Measurements from ENCODE around the gene LPIN3.

The LPIN3 gene

GRCh38 chr20:41364967-41365765, 24.5 kb downstream of the LPIN3 start:
- no peak for DNase-seq (ENCODE audit: low spot score)

- no peak for DNase-seq (ENCODE audit: low spot score)
Observed at GRCh38 chr20:41365777-41366545, 25.3 kb downstream of the LPIN3 start.

GRCh38 chr20:41366546-41367392, 26.1 kb downstream of the LPIN3 start, which contains the start of gene EMILIN3:
Gene EMILIN3 (minus strand): TSS chr20:41366818. CDS start chr20:41366634, 184 bp downstream.
- peak; percentile 63 for DNase-seq (ENCODE audit: low spot score)

GRCh38 chr20:41367393-41367695, 26.7 kb downstream of the LPIN3 start:
- DNase-seq (ENCODE audit: low spot score) = no peak

GRCh38 chr20:41367956-41368355, 27.3 kb downstream of the LPIN3 start:
- no peak for DNase-seq (ENCODE audit: low spot score)

- DNase-seq (ENCODE audit: low spot score) = no peak
Observed at GRCh38 chr20:41369673-41370072, 29.1 kb downstream of the LPIN3 start.

- no peak for DNase-seq (ENCODE audit: low spot score)
Observed at GRCh38 chr20:41370176-41370575, 29.6 kb downstream of the LPIN3 start.

GRCh38 chr20:41371371-41371770, 30.8 kb downstream of the LPIN3 start:
- no peak for DNase-seq (ENCODE audit: low spot score)

GRCh38 chr20:41373251-41373783, 32.7 kb downstream of the LPIN3 start:
- DNase-seq (ENCODE audit: low spot score) = no peak

GRCh38 chr20:41373931-41374920, 33.6 kb downstream of the LPIN3 start:
- DNase-seq (ENCODE audit: low spot score) = peak; percentile 84

GRCh38 chr20:41375846-41376245, 35.2 kb downstream of the LPIN3 start:
- DNase-seq (ENCODE audit: low spot score) = no peak

- DNase-seq (ENCODE audit: low spot score) = no peak
Observed at GRCh38 chr20:41376349-41376748, 35.7 kb downstream of the LPIN3 start.

GRCh38 chr20:41377275-41377674, 36.7 kb downstream of the LPIN3 start:
- no peak for DNase-seq (ENCODE audit: low spot score)

- DNase-seq (ENCODE audit: low spot score) = no peak
Observed at GRCh38 chr20:41379551-41379950, 38.9 kb downstream of the LPIN3 start.

- DNase-seq (ENCODE audit: low spot score) = no peak
Observed at GRCh38 chr20:41380551-41381193, 40.1 kb downstream of the LPIN3 start.

- DNase-seq (ENCODE audit: low spot score) = no peak
Observed at GRCh38 chr20:41382791-41383305, 42.2 kb downstream of the LPIN3 start.

- no peak for DNase-seq (ENCODE audit: low spot score)
Observed at GRCh38 chr20:41386502-41387427, 46.1 kb downstream of the LPIN3 start.

- peak; percentile 63 for DNase-seq (ENCODE audit: low spot score)
Observed at GRCh38 chr20:41387444-41387851, 46.8 kb downstream of the LPIN3 start.

- DNase-seq (ENCODE audit: low spot score) = no peak
Observed at GRCh38 chr20:41390889-41391288, 50.3 kb downstream of the LPIN3 start.
